Activated CD8-positive, alpha-beta memory T cell treated with anti-CD3 and anti-CD28 coated beads for 48 hours (primary cell): ENCODE measurements around the gene RNF217.

Experiments used
- DNase-seq, 3 experiments: peaks; one replicate each; pipeline ENCODE4 v3.0.0-alpha.2; 2020; ENCODE audit warnings: low read depth in 2 of 3, low spot score in 2 of 3

The RNF217 gene

GRCh38 chr6:125095580-125096301, 133.5 kb downstream of the RNF217 start:
- DNase-seq: no peak

- DNase-seq: no peak
Measured at GRCh38 chr6:125097186-125097585, 134.9 kb downstream of the RNF217 start.

- no peak for DNase-seq
Measured at GRCh38 chr6:125098253-125098652, 136.0 kb downstream of the RNF217 start.

GRCh38 chr6:125099211-125100073, 137.2 kb downstream of the RNF217 start:
- DNase-seq: peak in 1 of 3 experiments; percentile 11

- DNase-seq: no peak
Measured at GRCh38 chr6:125100074-125100652, 137.9 kb downstream of the RNF217 start.

GRCh38 chr6:125101128-125101527, 138.9 kb downstream of the RNF217 start:
- DNase-seq: no peak

- no peak for DNase-seq
Measured at GRCh38 chr6:125101631-125102030, 139.4 kb downstream of the RNF217 start.

- no peak for DNase-seq
Measured at GRCh38 chr6:125102411-125102810, 140.2 kb downstream of the RNF217 start.

GRCh38 chr6:125102891-125103290, 140.7 kb downstream of the RNF217 start:
- no peak for DNase-seq

GRCh38 chr6:125104425-125104824, 142.2 kb downstream of the RNF217 start:
- DNase-seq: no peak

GRCh38 chr6:125107048-125107447, 144.8 kb downstream of the RNF217 start:
- no peak for DNase-seq

- no peak for DNase-seq
Measured at GRCh38 chr6:125107896-125108295, 145.7 kb downstream of the RNF217 start.

- no peak for DNase-seq
Measured at GRCh38 chr6:125110056-125110455, 147.8 kb downstream of the RNF217 start.

- no peak for DNase-seq
Measured at GRCh38 chr6:125111219-125111983, 149.2 kb downstream of the RNF217 start.

- no peak for DNase-seq
Measured at GRCh38 chr6:125112934-125113333, 150.7 kb downstream of the RNF217 start.

GRCh38 chr6:125114248-125114858, 152.1 kb downstream of the RNF217 start:
- no peak for DNase-seq

- no peak for DNase-seq
Measured at GRCh38 chr6:125116170-125116569, 153.9 kb downstream of the RNF217 start.

- DNase-seq: no peak
Measured at GRCh38 chr6:125116710-125117109, 154.5 kb downstream of the RNF217 start.

GRCh38 chr6:125117818-125118217, 155.6 kb downstream of the RNF217 start:
- no peak for DNase-seq

GRCh38 chr6:125120054-125120590, 157.9 kb downstream of the RNF217 start:
- DNase-seq: no peak

GRCh38 chr6:125121894-125122293, 159.7 kb downstream of the RNF217 start:
- DNase-seq: no peak
